ENCODE measurements around the gene LMTK2. TPM values are rescaled to one million over a fixed set of nuclear protein-coding genes. Genes with fewer than 3 reads are reported as not detected.

The LMTK2 gene
- total RNA-seq, 1 donor, result 11.2 TPM

DNA sequence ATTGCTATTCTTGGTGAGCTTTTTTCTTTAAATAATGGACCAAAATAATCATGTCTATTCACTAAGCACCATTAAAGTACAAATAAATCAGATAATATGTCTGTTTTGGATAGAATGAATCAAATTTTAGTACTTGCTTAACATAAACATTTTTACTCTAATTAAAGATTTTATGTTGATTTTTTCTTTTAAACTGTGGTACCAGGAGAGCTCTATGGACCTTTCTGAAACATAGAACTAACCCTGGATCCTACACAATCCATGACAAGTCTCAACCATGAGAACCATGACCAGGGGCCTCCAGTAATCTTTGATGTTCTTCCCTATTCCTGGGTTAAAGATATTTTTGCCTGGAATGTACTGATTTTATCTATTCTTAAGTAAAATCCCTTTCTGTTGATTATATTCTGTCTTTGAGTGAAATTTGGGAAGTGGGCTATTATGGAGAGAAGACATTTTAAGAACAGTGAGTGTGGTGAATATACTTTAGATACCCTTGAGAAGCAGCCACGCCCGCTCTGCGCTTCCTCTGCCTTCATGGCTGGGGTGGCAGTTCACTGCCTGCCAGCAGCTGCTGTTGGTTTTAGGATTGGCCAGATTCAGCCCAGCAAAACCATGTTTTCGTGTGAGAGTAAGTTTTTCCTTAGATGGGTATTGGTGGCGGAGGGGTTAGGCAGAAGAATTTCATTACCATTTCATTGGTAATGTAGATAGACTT, 62.4 kb downstream of the LMTK2 start:
- TF ChIP-seq, protein P1, sequence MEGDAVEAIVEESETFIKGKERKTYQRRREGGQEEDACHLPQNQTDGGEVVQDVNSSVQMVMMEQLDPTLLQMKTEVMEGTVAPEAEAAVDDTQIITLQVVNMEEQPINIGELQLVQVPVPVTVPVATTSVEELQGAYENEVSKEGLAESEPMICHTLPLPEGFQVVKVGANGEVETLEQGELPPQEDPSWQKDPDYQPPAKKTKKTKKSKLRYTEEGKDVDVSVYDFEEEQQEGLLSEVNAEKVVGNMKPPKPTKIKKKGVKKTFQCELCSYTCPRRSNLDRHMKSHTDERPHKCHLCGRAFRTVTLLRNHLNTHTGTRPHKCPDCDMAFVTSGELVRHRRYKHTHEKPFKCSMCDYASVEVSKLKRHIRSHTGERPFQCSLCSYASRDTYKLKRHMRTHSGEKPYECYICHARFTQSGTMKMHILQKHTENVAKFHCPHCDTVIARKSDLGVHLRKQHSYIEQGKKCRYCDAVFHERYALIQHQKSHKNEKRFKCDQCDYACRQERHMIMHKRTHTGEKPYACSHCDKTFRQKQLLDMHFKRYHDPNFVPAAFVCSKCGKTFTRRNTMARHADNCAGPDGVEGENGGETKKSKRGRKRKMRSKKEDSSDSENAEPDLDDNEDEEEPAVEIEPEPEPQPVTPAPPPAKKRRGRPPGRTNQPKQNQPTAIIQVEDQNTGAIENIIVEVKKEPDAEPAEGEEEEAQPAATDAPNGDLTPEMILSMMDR (IDR thresholded peaks at IDR 0.05; ENCODE audit: insufficient read depth, low read depth, low read length), result no peak
- no peak for DNase-seq (ENCODE audit: low read depth)
- no peak overlapping the region for H3K4me3 ChIP-seq (ENCODE audit: low read depth, low read length)

DNA sequence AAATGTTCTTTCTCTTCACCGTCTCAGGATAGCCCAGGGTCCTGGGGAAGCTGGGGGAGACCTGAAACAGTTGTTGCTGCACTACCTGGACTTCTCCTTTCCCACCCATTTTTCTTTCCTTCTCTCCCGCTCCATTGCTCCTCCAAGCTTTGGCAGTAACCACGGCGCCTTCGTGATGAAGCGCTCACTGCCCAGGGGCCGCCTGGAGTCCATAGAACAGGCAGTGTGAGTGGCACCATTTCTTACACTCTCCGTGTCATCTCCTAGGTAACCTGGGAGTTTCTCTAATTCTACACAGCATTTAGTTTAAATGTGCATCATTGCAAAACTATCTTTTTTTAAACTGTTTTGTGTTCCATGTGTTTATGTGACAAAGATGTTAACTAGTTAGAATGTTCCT, 64.3 kb downstream of the LMTK2 start:
- H3K4me3 ChIP-seq (ENCODE audit: low read depth, low read length), result no peak overlapping the region
- DNase-seq (ENCODE audit: low read depth), result no peak
- TF ChIP-seq, protein P1 (IDR thresholded peaks at IDR 0.05; ENCODE audit: insufficient read depth, low read depth, low read length), result no peak

DNA sequence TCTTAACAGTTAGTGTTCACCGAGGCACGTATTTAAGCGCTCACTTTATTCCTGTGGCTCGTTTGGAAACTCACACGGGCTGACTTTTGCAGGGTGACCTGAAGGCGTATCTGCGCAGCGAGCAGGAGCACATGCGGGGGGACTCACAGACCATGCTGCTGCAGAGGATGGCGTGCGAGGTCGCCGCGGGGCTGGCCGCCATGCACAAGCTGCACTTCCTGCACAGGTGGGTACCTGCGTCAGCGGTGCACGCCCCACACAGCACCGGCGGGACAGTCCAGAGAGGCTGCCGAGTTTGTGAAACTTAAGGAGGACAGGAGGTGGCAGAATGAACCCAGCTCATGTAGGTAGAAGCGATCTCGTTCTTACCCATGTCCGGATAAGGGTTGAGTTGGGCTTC, 64.8 kb downstream of the LMTK2 start:
- no peak for DNase-seq (ENCODE audit: low read depth)
- no peak overlapping the region for H3K4me3 ChIP-seq (ENCODE audit: low read depth, low read length)
- TF ChIP-seq, protein P1 (IDR thresholded peaks at IDR 0.05; ENCODE audit: insufficient read depth, low read depth, low read length), result no peak

DNA sequence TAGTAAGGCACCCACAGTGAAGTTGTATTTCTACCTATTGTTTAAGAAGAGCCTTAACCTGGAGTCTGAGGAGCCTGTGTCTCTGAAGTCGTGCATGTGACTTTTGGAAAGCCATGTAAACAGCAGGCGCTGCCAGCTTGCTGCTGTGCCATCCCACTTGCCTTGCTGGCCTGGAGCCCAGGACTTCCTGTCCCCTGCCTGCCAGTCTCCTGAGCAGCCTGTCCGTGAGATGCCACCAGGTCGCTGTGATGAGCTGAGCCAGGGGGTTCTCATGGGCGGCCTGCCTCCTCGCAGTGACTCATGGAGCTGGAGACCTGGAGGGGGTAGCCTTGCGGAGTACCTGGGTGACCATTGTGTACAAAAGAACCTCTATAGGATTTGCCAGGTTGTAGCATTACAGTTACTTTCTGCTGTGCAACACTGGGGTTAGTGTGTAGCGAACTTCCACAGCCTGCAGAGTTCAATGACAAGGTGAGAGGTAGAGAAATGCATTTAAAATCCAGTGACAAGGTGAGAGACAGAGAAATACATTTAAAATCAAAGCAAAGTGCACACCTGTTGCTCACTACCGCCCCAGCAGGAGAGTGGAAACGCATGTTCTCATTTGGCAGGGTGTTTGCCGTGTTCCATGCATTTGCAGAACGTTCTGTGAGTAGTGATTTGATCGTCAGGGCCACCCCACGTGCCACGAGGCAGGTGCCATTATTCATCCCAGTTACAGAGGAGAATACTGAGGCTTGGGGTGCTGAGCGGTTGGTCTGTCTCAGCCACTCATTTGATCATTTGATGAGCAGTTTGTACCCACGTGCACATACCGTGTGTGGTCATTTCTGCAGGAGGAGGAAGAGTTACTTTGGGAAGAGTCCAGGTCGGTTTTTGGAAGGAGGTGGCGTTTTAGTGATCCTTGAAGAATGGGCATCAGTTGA, 67.9 kb downstream of the LMTK2 start:
- TF ChIP-seq, protein P1 (IDR thresholded peaks at IDR 0.05; ENCODE audit: insufficient read depth, low read depth, low read length), result no peak
- H3K4me3 ChIP-seq (ENCODE audit: low read depth, low read length), result no peak overlapping the region
- no peak for DNase-seq (ENCODE audit: low read depth)

DNA sequence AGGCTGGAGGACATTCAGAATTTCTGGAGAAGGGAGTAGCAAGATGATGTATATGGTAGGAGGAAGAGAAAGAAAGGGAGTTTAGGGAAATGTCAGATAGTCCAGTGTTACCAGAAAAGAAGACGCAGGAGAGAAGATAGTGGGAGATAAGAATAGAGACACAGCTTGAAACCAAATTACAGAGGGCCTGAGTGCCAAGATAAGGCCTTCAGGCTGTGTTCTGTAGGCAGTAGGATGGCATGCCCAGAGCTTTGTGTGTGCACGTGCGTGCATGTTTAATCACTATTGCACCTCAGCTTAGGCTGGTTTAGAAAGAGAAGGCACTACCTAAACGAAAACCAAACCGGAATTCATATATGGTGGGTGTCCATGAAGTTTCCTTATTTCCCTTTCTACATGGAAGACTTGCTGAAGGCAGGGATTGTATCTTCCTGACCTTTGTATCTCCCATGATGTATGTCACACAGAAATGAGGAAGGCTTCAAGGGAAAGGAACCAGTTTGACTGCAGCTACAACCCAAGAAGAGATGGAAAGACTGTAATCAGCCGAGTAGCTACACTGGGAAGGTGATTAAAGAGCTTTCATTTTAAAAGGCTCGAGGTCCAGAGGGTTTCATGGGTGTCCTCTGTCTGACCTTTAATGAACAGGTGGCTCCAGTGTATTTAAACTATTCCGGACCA, 68.7 kb downstream of the LMTK2 start:
- no peak overlapping the region for H3K4me3 ChIP-seq (ENCODE audit: low read depth, low read length)
- DNase-seq (ENCODE audit: low read depth), result no peak
- TF ChIP-seq, protein P1 (IDR thresholded peaks at IDR 0.05; ENCODE audit: insufficient read depth, low read depth, low read length), result no peak

DNA sequence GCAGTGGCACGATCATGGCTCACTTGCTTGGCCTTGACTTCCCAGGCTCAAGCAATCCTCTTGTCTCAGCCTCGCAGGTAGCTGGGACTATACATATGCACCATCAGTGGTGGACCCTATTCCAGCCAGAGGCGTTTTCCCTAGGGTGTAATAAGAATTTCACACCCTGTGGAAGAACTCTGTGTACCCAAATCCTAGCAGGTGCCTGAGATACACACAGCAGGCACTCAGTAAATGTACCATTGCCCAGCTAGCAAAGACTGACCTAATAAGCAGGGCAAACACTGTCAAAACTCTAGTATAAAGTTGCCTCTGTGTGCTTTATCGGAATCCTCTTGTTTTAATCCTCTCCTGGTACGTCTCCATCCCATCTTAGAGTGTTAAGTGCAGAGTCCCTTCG, 70.9 kb downstream of the LMTK2 start:
- no peak overlapping the region for H3K4me3 ChIP-seq (ENCODE audit: low read depth, low read length)
- no peak for DNase-seq (ENCODE audit: low read depth)
- TF ChIP-seq, protein P1 (IDR thresholded peaks at IDR 0.05; ENCODE audit: insufficient read depth, low read depth, low read length), result no peak
